Skin epidermis (tissue), 12 donors: Measurements from ENCODE around the gene TM4SF4.

Experiments used
- H3K27ac ChIP-seq, 21 experiments: fragments of 200-600 bp; sonication (generic) in 11 of 21; one replicate each; pipeline ENCODE4 v1.5.0; 2020; ENCODE audit warnings: mild to moderate bottlenecking in 3 of 21, inconsistent platforms in 2 of 21, moderate library complexity in 2 of 21
- H3K4me3 ChIP-seq, 7 experiments: fragments of 200-600 bp; sonication (generic) in 2 of 7; one replicate each; pipeline ENCODE4 v1.5.0; 2020; ENCODE audit warnings: inconsistent platforms in 2 of 7, mild to moderate bottlenecking in 2 of 7, moderate library complexity in 1 of 7

The TM4SF4 gene

GRCh38 chr3:149506965-149507364 is 32.5 kb downstream of the TM4SF4 start:
- Histone ChIP-seq H3K27ac (peak overlapping the region in 9 of 21 experiments; percentile 0 to 69 (median 24)), H3K4me3 (no peak overlapping the region)

GRCh38 chr3:149507491-149508324 is 33.2 kb downstream of the TM4SF4 start:
- peak overlapping the region in 1 of 7 experiments; percentile 2 for H3K4me3 ChIP-seq
- H3K27ac ChIP-seq: peak overlapping the region in 11 of 21 experiments; percentile 2 to 69 (median 24)

GRCh38 chr3:149509526-149509925 is 35.0 kb downstream of the TM4SF4 start:
- Histone ChIP-seq H3K4me3 (no peak overlapping the region), H3K27ac (no peak overlapping the region)

GRCh38 chr3:149510480-149510879 is 36.0 kb downstream of the TM4SF4 start:
- Histone ChIP-seq H3K27ac (no peak overlapping the region), H3K4me3 (no peak overlapping the region)

GRCh38 chr3:149511040-149511626 is 36.6 kb downstream of the TM4SF4 start:
- no peak overlapping the region for H3K27ac ChIP-seq
- H3K4me3 ChIP-seq: no peak overlapping the region

- H3K4me3 ChIP-seq: no peak overlapping the region
- H3K27ac ChIP-seq: no peak overlapping the region
These were observed 37.7 kb downstream of the TM4SF4 start for GRCh38 chr3:149512073-149512782.

- H3K4me3 ChIP-seq: no peak overlapping the region
- no peak overlapping the region for H3K27ac ChIP-seq
These were observed 40.0 kb downstream of the TM4SF4 start for GRCh38 chr3:149514471-149514870.

GRCh38 chr3:149515249-149515648 is 40.8 kb downstream of the TM4SF4 start:
- no peak overlapping the region for H3K27ac ChIP-seq
- no peak overlapping the region for H3K4me3 ChIP-seq

GRCh38 chr3:149516920-149517319 is 42.4 kb downstream of the TM4SF4 start:
- H3K27ac ChIP-seq: no peak overlapping the region
- H3K4me3 ChIP-seq: no peak overlapping the region

GRCh38 chr3:149519912-149520311 is 45.4 kb downstream of the TM4SF4 start:
- no peak overlapping the region for H3K4me3 ChIP-seq
- H3K27ac ChIP-seq: no peak overlapping the region

GRCh38 chr3:149523512-149524299 is 49.2 kb downstream of the TM4SF4 start:
- no peak overlapping the region for H3K27ac ChIP-seq
- H3K4me3 ChIP-seq: no peak overlapping the region

- Histone ChIP-seq H3K27ac (peak overlapping the region in 12 of 21 experiments; percentile 0 to 60 (median 18)), H3K4me3 (no peak overlapping the region)
These were observed 53.2 kb downstream of the TM4SF4 start for GRCh38 chr3:149527531-149528339.

GRCh38 chr3:149528340-149528650 is 53.8 kb downstream of the TM4SF4 start:
- peak overlapping the region in 12 of 21 experiments; percentile 0 to 60 (median 14) for H3K27ac ChIP-seq
- H3K4me3 ChIP-seq: no peak overlapping the region

GRCh38 chr3:149529099-149529498 is 54.6 kb downstream of the TM4SF4 start:
- peak overlapping the region in 7 of 21 experiments; percentile 1 to 60 (median 8) for H3K27ac ChIP-seq

GRCh38 chr3:149532489-149533180 is 58.1 kb downstream of the TM4SF4 start:
- Histone ChIP-seq H3K4me3 (peak overlapping the region in 1 of 7 experiments; percentile 4), H3K27ac (peak overlapping the region in 10 of 21 experiments; percentile 5 to 81 (median 24))

More at GRCh38 chr3:149529099-149529498, 54.6 kb downstream of the TM4SF4 start:
- H3K4me3 ChIP-seq: no peak overlapping the region

GRCh38 chr3:149534082-149534481 is 59.6 kb downstream of the TM4SF4 start:
- Histone ChIP-seq H3K4me3 (no peak overlapping the region), H3K27ac (peak overlapping the region in 12 of 21 experiments; percentile 2 to 81 (median 56))

- peak overlapping the region in 16 of 21 experiments; percentile 2 to 81 (median 59) for H3K27ac ChIP-seq
- no peak overlapping the region for H3K4me3 ChIP-seq
These were observed 60.3 kb downstream of the TM4SF4 start for GRCh38 chr3:149534671-149535332.

GRCh38 chr3:149535333-149535685 is 60.8 kb downstream of the TM4SF4 start:
- no peak overlapping the region for H3K4me3 ChIP-seq

More at GRCh38 chr3:149535333-149535685, 60.8 kb downstream of the TM4SF4 start:
- H3K27ac ChIP-seq: peak overlapping the region in 17 of 21 experiments; percentile 2 to 81 (median 58)
